ENCODE data around the gene IL1RAPL2. TPM values are rescaled to one million over a fixed set of nuclear protein-coding genes. Genes with fewer than 3 reads are reported as not detected.

The IL1RAPL2 gene
- polyA plus RNA-seq, 2 of the 4 experiments (the other 2 are of a cell fraction), result not detected

- H3K4me2 ChIP-seq, result no peak overlapping the region
- DNase-seq (ENCODE audit: low read depth in 1 of 2, low spot score in 1 of 2), result no peak
These were observed 741.8 kb downstream of the IL1RAPL2 start for GRCh38 chrX:105307762-105308161.

GRCh38 chrX:105313596-105313995, 747.6 kb downstream of the IL1RAPL2 start:
- 0% methylated on average over 1 of the region's 1 CpG for WGBS (ENCODE audit: missing lambda C conversion rate)
- H3K4me2 ChIP-seq, result no peak overlapping the region
- no peak overlapping the region for H3K4me3 ChIP-seq
- H3K27ac ChIP-seq, result no peak overlapping the region
- ATAC-seq (no peak), DNase-seq (ENCODE audit: low read depth in 1 of 2, low spot score in 1 of 2) (no peak), FAIRE-seq (no peak)
- no peaks in the 10 kb centered on the region for H3K4me1 ChIP-seq
- ChIA-PET POLR2A (no interaction called here), CTCF (no interaction called here)
- no peaks in the 10 kb centered on the region for H3K9me3 ChIP-seq
- TF ChIP-seq POLR2A (IDR thresholded peaks at IDR 0.05; ENCODE audit: low read length), result no peak
- TF ChIP-seq ZC3H11A (IDR thresholded peaks at IDR 0.05), result no peak
- no peak for TF ChIP-seq PBX3 (IDR thresholded peaks at IDR 0.05)
- TF ChIP-seq RFX5 (IDR thresholded peaks at IDR 0.05), result no peak
- TF ChIP-seq HOXB13 (CRISPR knock-in tag; IDR thresholded peaks at IDR 0.05; ENCODE audit: low read depth), result no peak
- TF ChIP-seq CTCF (IDR thresholded peaks at IDR 0.05), result no peak
- no peak for TF ChIP-seq HOXA7 (CRISPR knock-in tag; IDR thresholded peaks at IDR 0.05)
- TF ChIP-seq HMGXB4 (CRISPR knock-in tag; IDR thresholded peaks at IDR 0.05; ENCODE audit: borderline replicate concordance), result no peak
- no peak for TF ChIP-seq SREBF2 (IDR thresholded peaks at IDR 0.05)
- no peak for TF ChIP-seq USF2 (IDR thresholded peaks at IDR 0.05)
- TF ChIP-seq CEBPB (IDR thresholded peaks at IDR 0.05), result no peak
- TF ChIP-seq RCOR1 (IDR thresholded peaks at IDR 0.05; ENCODE audit: low read depth, low read length), result no peak
- TF ChIP-seq HOXB5 (CRISPR knock-in tag; IDR thresholded peaks at IDR 0.05), result no peak
- no peak for TF ChIP-seq CHD4 (IDR thresholded peaks at IDR 0.05; ENCODE audit: borderline replicate concordance)
- no peak for TF ChIP-seq MAFK (IDR thresholded peaks at IDR 0.05; ENCODE audit: partially characterized antibody)

More at GRCh38 chrX:105307762-105308161, 741.8 kb downstream of the IL1RAPL2 start:
- no peaks in the 10 kb centered on the region for H3K9me3 ChIP-seq
- H3K4me3 ChIP-seq, result no peak overlapping the region
- H3K27ac ChIP-seq, result no peak overlapping the region
- ChIA-PET CTCF (no interaction called here), POLR2A (no interaction called here)
- 4% methylated on average over 1 of the region's 1 CpG for WGBS (ENCODE audit: missing lambda C conversion rate)
- ATAC-seq (no peak), FAIRE-seq (no peak)
- no peaks in the 10 kb centered on the region for H3K4me1 ChIP-seq
- TF ChIP-seq NFE2L2 (conservative IDR thresholded peaks at IDR 0.05; ENCODE audit: low read length) (no peak), CBX8 (IDR thresholded peaks at IDR 0.05) (no peak), EHMT2 (IDR thresholded peaks at IDR 0.05; ENCODE audit: low read depth) (no peak), HOXB5 (CRISPR knock-in tag; IDR thresholded peaks at IDR 0.05) (no peak), EHF (CRISPR knock-in tag; IDR thresholded peaks at IDR 0.05) (no peak), USF2 (IDR thresholded peaks at IDR 0.05) (no peak), ESRRA (IDR thresholded peaks at IDR 0.05; ENCODE audit: borderline replicate concordance, low read length) (no peak)
